ENCODE data around the gene AMBP.

GRCh38 chr9:114080195-114080772 lies 2.2 kb upstream of the AMBP start:
- TF ChIP-seq CTCF (IDR thresholded peaks at IDR 0.05; ENCODE audit: low read depth, low read length, poor library complexity, severe bottlenecking) (no peak), EZH2phosphoT487 (IDR thresholded peaks at IDR 0.05; ENCODE audit: borderline replicate concordance, low read length) (no peak)

Measured in DOHH2 (cell line).